ENCODE results near the gene HS1BP3.
A peak's percentile ranks its signal among the peaks of the same experiment; 100 is the strongest.

The HS1BP3 gene

GRCh38 chr2:20687260-20687832 is 36.4 kb upstream of the HS1BP3 start:
- H3K36me3 ChIP-seq, result peaks cover 81% of the 10 kb centered on the region
- H3K4me1 ChIP-seq, result no peaks in the 10 kb centered on the region
- no peak overlapping the region for H3K9ac ChIP-seq
- TF ChIP-seq Cebpa-rat (IDR thresholded peaks at IDR 0.05), result no peak
- no peak overlapping the region for H3K4me2 ChIP-seq
- H3K27me3 ChIP-seq, result no peaks in the 10 kb centered on the region
- H3K9me3 ChIP-seq, result no peaks in the 10 kb centered on the region
- no peaks in the 10 kb centered on the region for H4K20me1 ChIP-seq
- H3K4me3 ChIP-seq, result no peak overlapping the region
- H3K27ac ChIP-seq, result no peak overlapping the region

- Histone ChIP-seq H3K4me3 (no peak overlapping the region), H3K36me3 (peaks cover 82% of the 10 kb centered on the region), H3K4me2 (no peak overlapping the region), H3K27me3 (no peaks in the 10 kb centered on the region), H3K27ac (no peak overlapping the region), H3K4me1 (no peaks in the 10 kb centered on the region), H3K9me3 (no peaks in the 10 kb centered on the region), H4K20me1 (no peaks in the 10 kb centered on the region), H3K9ac (no peak overlapping the region)
- no peak for TF ChIP-seq Cebpa-rat (IDR thresholded peaks at IDR 0.05)
Observed at GRCh38 chr2:20684581-20685063, 33.7 kb upstream of the HS1BP3 start.

GRCh38 chr2:20682167-20682920 is 31.4 kb upstream of the HS1BP3 start:
- H3K27ac ChIP-seq, result no peak overlapping the region
- H3K4me3 ChIP-seq, result no peak overlapping the region
- peaks cover 7% of the 10 kb centered on the region for H3K4me1 ChIP-seq
- no peak for TF ChIP-seq Cebpa-rat (IDR thresholded peaks at IDR 0.05)
- H3K36me3 ChIP-seq, result peaks cover 64% of the 10 kb centered on the region
- H4K20me1 ChIP-seq, result no peaks in the 10 kb centered on the region
- H3K9ac ChIP-seq, result no peak overlapping the region
- H3K27me3 ChIP-seq, result no peaks in the 10 kb centered on the region
- H3K4me2 ChIP-seq, result no peak overlapping the region
- H3K9me3 ChIP-seq, result no peaks in the 10 kb centered on the region

GRCh38 chr2:20680744-20681375 is 30.0 kb upstream of the HS1BP3 start:
- no peaks in the 10 kb centered on the region for H3K27me3 ChIP-seq
- no peak overlapping the region for H3K27ac ChIP-seq
- H4K20me1 ChIP-seq, result peaks cover 11% of the 10 kb centered on the region
- no peak overlapping the region for H3K4me3 ChIP-seq
- H3K9me3 ChIP-seq, result no peaks in the 10 kb centered on the region
- TF ChIP-seq Cebpa-rat (IDR thresholded peaks at IDR 0.05), result no peak
- no peak overlapping the region for H3K4me2 ChIP-seq
- peaks cover 22% of the 10 kb centered on the region for H3K4me1 ChIP-seq
- H3K36me3 ChIP-seq, result peaks cover 49% of the 10 kb centered on the region
- no peak overlapping the region for H3K9ac ChIP-seq

GRCh38 chr2:20678780-20679179 is 27.9 kb upstream of the HS1BP3 start:
- no peaks in the 10 kb centered on the region for H3K27me3 ChIP-seq
- H4K20me1 ChIP-seq, result peaks cover 23% of the 10 kb centered on the region
- no peak for TF ChIP-seq Cebpa-rat (IDR thresholded peaks at IDR 0.05)
- no peak overlapping the region for H3K27ac ChIP-seq
- no peaks in the 10 kb centered on the region for H3K9me3 ChIP-seq
- H3K36me3 ChIP-seq, result peaks cover 32% of the 10 kb centered on the region
- no peak overlapping the region for H3K4me3 ChIP-seq
- peaks cover 37% of the 10 kb centered on the region for H3K4me1 ChIP-seq
- no peak overlapping the region for H3K4me2 ChIP-seq
- H3K9ac ChIP-seq, result no peak overlapping the region

- H4K20me1 ChIP-seq, result peaks cover 23% of the 10 kb centered on the region
- H3K4me2 ChIP-seq, result no peak overlapping the region; the same call in 1 of the 2 replicates
Observed at GRCh38 chr2:20678086-20678395, 27.1 kb upstream of the HS1BP3 start.

GRCh38 chr2:20677301-20678085 is 26.6 kb upstream of the HS1BP3 start:
- H4K20me1 ChIP-seq, result peaks cover 27% of the 10 kb centered on the region
- no peak for TF ChIP-seq Cebpa-rat (IDR thresholded peaks at IDR 0.05)

More at GRCh38 chr2:20678086-20678395, 27.1 kb upstream of the HS1BP3 start:
- Histone ChIP-seq H3K9me3 (no peaks in the 10 kb centered on the region), H3K27me3 (no peaks in the 10 kb centered on the region), H3K4me3 (no peak overlapping the region), H3K36me3 (peaks cover 27% of the 10 kb centered on the region), H3K4me1 (peaks cover 37% of the 10 kb centered on the region), H3K27ac (no peak overlapping the region), H3K9ac (no peak overlapping the region)
- no peak for TF ChIP-seq Cebpa-rat (IDR thresholded peaks at IDR 0.05)

GRCh38 chr2:20676353-20677215 is 25.7 kb upstream of the HS1BP3 start:
- Histone ChIP-seq H3K27ac (no peak overlapping the region), H3K4me1 (peaks cover 37% of the 10 kb centered on the region), H3K9me3 (no peaks in the 10 kb centered on the region), H3K36me3 (peaks cover 12% of the 10 kb centered on the region), H4K20me1 (peaks cover 29% of the 10 kb centered on the region), H3K4me3 (no peak overlapping the region), H3K9ac (no peak overlapping the region), H3K4me2 (peak overlapping the region; percentile 79), H3K27me3 (peaks cover 7% of the 10 kb centered on the region; the same call in 1 of the 2 replicates)
- no peak; the same call in 1 of the 2 replicates for TF ChIP-seq Cebpa-rat (IDR thresholded peaks at IDR 0.05)

More at GRCh38 chr2:20677301-20678085, 26.6 kb upstream of the HS1BP3 start:
- Histone ChIP-seq H3K9ac (no peak overlapping the region), H3K4me3 (no peak overlapping the region), H3K36me3 (peaks cover 21% of the 10 kb centered on the region), H3K9me3 (no peaks in the 10 kb centered on the region), H3K27ac (no peak overlapping the region), H3K4me2 (peak overlapping the region; percentile 79), H3K27me3 (peaks cover 4% of the 10 kb centered on the region; the same call in 1 of the 2 replicates), H3K4me1 (peaks cover 37% of the 10 kb centered on the region)

Data from BLaER1 (cell line).